ENCODE data around the gene BACH2. TPM values are rescaled to one million over a fixed set of nuclear protein-coding genes. Genes with fewer than 3 reads are reported as not detected.

BACH2 gene
- total RNA-seq, 2 experiments from 2014 or later = 73.1 to 78.0 TPM

DNA sequence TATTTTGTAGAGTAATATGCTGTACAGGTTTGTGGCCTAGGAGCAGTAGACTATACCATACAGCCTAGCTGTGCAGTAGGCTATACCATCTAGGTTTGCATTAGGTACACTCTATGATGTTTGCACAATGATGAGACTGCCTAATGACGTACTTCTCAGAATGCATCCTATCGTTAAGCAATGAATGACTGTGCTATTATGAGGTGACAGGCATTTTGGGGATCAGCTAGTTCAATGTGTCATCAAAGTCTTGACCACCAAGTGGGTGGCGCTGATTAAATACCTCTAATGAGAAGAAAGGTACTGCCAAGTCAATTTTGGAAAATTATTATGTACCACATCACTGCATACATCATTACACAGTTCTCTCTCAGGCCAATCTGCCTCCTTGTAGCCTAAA is 190.2 kb downstream of the BACH2 start:
- Mint-ChIP-seq H3K4me3 (no peak overlapping the region), H3K27ac (peak overlapping the region; percentile 93), H3K36me3 (peaks cover 57% of the 10 kb centered on the region), H3K9me3 (peaks cover 1% of the 10 kb centered on the region), H3K27me3 (no peaks in the 10 kb centered on the region), H3K4me1 (peaks cover 88% of the 10 kb centered on the region)
- DNase-seq = no peak

DNA sequence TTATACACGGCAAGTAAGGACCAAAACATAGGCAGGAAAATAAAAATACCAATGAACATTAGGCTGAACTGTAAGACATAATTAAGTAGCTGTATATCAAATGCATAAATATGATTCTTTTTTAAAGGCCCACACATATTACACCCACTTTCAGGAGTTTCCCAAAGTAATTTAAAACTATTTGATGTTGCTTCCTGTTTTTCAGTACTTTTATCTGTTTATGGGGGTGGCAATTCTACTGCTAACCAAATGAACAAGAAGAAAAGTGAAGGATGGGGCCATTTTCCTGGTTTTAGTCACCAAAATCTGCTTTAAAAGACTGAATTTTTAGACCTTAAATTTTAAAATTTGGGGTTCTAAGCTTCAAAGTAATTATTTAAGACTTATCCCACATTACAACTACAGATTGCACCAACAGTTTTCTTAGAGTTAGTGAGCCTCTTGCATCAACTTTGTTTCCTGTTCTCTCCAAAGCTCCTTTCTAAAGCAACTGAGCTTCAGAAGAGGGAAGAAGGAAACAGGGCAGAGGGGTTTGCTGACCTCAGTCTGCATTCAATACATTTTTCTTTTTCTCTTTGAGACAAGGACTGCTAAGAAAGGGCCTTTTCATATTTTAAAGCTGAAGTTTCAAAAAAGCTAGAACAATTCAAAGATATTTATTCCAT is 191.0 kb downstream of the BACH2 start:
- Mint-ChIP-seq H3K4me1 (peaks cover 88% of the 10 kb centered on the region), H3K27ac (peak overlapping the region; percentile 93), H3K4me3 (peak overlapping the region; percentile 38), H3K9me3 (peaks cover 6% of the 10 kb centered on the region), H3K27me3 (no peaks in the 10 kb centered on the region), H3K36me3 (peaks cover 61% of the 10 kb centered on the region)
- no peak for DNase-seq

DNA sequence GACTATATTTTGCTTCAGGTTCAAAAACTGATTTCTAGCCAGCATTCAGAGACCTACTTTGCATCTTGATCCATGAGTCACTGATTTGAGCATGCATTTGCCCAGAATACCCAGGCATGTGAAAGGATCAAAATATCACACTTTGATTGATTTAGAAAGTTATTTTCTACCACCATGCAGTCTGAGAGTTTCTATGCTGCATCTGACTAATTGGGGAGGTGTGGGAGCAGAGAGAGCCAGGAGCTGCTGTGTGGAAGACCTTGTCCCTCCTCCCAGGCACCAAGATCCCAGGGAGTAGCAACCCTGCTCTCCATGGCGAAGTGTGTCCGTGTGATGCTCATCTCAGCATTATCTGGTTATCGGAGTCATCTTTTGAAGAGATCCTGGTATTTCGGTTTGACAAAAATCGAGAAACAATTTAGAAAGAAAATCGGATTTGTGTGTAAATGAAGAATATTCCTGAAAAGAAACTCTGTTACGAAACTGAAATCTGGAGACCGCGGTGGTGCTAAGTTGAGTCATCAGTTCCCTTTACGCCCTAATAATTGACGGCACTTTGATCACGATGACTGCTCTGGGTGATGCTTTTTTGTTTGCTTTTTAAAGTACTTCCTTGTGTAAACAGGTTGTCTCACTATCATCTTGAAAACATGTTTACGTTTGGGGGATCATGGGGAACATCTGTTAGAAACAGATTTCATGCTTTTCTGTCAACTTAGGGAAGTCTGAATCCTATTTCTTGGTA is 193.4 kb downstream of the BACH2 start:
- Mint-ChIP-seq H3K4me1 (peaks cover 91% of the 10 kb centered on the region), H3K9me3 (peaks cover 10% of the 10 kb centered on the region), H3K4me3 (peak overlapping the region; percentile 46), H3K27ac (peak overlapping the region; percentile 94), H3K36me3 (peaks cover 66% of the 10 kb centered on the region), H3K27me3 (no peaks in the 10 kb centered on the region)
- DNase-seq = no peak

DNA sequence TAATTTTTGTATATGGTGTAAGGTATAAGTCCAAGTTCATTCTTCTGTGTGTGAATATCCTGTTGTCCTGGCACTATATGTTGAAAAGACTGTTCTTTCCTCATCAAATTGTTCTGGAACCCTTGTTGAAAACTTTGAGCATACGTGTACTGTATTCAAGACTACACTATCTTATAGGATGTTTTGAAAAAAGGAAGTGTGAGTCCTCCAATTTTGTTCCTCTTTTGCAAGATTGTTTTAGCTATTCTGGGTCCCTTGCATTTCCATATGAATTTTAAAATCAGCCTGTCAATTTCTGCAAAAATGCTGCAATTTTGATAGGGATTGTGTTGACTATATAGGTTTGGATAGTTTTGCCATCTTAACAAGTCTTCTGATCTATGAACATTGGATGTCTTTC is 195.2 kb downstream of the BACH2 start:
- Mint-ChIP-seq H3K9me3 (peaks cover 10% of the 10 kb centered on the region), H3K27ac (no peak overlapping the region), H3K4me1 (peaks cover 91% of the 10 kb centered on the region), H3K27me3 (no peaks in the 10 kb centered on the region), H3K4me3 (no peak overlapping the region), H3K36me3 (peaks cover 65% of the 10 kb centered on the region)
- DNase-seq = no peak

DNA sequence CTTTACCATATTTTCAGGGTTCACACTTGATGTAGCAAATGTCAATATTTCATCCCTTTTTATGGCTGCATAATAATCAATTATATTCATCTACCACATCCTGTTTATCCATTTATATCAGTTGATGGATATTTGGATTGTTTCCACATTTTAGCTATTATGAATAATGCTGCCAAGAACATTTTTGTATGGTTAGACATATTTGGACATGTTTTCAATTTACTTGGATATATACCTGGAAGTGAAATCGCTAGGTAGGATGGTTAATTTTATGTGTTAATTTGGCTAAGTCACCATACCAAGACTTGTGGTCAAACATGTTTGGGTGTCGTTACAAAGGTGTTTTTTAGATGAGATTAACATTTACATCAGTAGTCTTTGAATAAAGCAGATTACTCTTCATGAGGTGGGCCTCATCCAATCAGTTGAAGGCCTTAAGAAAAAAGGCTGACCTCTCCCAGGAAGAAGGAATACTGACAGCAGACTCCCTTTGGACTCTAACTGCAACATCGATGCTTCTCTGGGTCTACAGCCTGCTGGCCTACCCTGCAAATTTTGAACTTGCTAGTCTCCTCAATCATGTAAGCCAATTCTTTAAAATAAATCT is 196.5 kb downstream of the BACH2 start:
- Mint-ChIP-seq H3K36me3 (peaks cover 64% of the 10 kb centered on the region), H3K27me3 (no peaks in the 10 kb centered on the region), H3K9me3 (peaks cover 10% of the 10 kb centered on the region), H3K4me3 (peak overlapping the region; percentile 5), H3K27ac (peak overlapping the region; percentile 62), H3K4me1 (peaks cover 93% of the 10 kb centered on the region)
- no peak for DNase-seq

DNA sequence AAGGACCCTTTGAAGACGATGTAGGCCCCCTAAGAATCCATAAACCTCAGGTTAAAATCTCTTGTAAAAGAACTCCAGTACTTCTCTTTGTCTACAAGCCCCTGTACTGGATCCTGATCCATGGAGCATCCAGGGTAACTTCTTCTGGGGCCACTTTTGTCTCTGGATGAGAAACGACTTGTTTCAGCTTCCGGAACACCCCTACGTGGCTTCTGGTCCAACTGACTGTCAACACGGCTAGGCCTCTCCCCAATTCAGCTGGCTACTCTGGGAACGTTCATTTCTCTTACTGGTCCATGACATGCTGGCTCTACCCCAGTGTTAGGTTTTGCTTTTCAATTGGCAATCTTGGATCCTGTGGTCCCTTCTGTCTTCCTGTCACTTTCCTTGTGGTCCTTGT is 198.0 kb downstream of the BACH2 start:
- no peak overlapping the region for H3K4me3 Mint-ChIP-seq
- peaks cover 11% of the 10 kb centered on the region for H3K9me3 Mint-ChIP-seq

DNA sequence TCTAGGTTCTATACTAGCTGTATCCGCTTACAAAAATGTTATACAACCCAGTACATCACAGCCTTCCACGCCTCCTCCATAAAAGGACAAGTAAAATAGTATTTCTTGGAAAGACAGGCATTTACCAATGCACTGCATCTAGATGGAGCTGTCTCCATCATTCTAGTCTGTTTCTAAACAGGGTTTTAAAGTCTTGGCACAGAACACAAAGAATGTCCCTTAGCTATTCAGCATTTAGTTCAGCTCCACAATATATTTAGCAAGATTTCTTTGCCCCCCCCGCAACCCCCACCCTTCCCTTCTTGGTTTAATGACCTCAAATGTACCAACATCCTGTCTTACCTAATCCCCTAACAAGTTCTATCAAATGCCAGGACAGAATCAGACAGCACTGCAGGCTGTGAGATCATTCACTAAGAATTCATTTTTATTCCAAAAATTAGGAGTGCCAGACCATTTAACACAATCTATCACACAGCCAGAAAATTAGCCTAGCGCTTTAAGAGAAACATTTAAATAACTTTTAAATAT is 198.6 kb downstream of the BACH2 start:
- Mint-ChIP-seq H3K4me1 (peaks cover 94% of the 10 kb centered on the region), H3K27me3 (no peaks in the 10 kb centered on the region), H3K4me3 (peak overlapping the region; percentile 12), H3K9me3 (peaks cover 12% of the 10 kb centered on the region), H3K27ac (peak overlapping the region; percentile 82), H3K36me3 (peaks cover 66% of the 10 kb centered on the region)
- no peak for DNase-seq

More for the DNA sequence above, 198.0 kb downstream of the BACH2 start:
- Mint-ChIP-seq H3K27me3 (no peaks in the 10 kb centered on the region), H3K27ac (peak overlapping the region; percentile 82), H3K36me3 (peaks cover 67% of the 10 kb centered on the region), H3K4me1 (peaks cover 94% of the 10 kb centered on the region)
- DNase-seq = no peak

DNA sequence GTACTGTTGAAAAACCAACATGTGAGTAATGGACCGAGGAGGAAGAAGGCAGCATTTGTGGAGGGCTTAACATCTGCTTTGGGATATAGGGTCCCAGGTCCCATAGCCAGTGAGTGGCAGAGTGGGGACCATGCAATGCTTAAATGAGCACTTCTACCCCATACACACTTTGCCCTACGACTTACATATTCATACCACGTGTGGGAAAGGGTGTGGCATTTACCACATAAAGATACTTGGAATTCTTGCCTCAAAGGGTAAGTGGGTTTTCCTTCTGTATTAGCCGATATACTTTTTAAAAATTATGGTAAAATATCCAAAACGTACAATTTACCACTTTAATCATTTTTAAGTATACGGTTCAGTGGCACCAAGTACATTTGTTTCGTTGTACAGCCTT is 199.3 kb downstream of the BACH2 start:
- DNase-seq = no peak
- H3K9me3 Mint-ChIP-seq = peaks cover 12% of the 10 kb centered on the region
- H3K4me1 Mint-ChIP-seq = peaks cover 97% of the 10 kb centered on the region
- peaks cover 68% of the 10 kb centered on the region for H3K36me3 Mint-ChIP-seq
- no peaks in the 10 kb centered on the region for H3K27me3 Mint-ChIP-seq
- H3K27ac Mint-ChIP-seq = peak overlapping the region; percentile 90
- no peak overlapping the region for H3K4me3 Mint-ChIP-seq

DNA sequence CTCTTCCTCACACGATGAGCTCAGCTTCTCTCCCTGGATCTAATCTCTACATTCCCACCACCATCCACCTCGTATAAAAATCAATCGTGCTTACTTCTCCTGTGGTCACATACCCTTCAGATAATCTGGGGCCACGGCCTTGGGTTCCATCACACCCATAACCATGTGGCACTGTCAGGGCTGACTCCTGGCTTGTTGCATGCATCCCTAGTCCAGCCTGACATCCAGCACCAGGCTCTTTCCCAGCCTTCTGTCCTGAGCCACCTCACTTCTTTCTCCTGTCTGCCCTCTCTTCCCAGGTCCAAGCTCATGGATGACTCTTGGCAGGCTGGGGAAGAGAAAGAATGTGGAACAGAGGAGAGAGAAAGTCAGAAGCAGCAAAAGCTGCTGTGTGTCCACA is 199.8 kb downstream of the BACH2 start:
- Mint-ChIP-seq H3K4me1 (peaks cover 94% of the 10 kb centered on the region), H3K36me3 (peaks cover 65% of the 10 kb centered on the region), H3K4me3 (no peak overlapping the region), H3K27ac (peak overlapping the region; percentile 90), H3K9me3 (peaks cover 12% of the 10 kb centered on the region), H3K27me3 (no peaks in the 10 kb centered on the region)
- no peak for DNase-seq

DNA sequence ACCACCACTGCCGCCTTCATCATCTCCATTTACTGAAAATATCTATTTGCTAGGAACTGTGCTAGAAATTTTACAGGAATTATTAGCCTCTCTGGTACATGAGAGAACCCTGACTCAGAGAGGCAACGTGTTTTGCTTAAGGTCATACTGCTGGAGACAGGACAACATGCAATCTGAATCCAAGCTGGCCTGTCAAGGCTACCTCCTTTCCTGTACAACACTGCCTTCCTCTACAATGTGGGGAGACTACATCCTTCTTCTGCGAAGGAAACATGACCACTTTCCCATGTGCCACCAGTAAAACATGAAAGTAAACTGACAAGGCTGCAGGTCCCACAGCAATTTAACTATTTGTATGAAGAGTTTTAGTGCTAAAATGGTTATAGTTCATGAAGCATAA is 200.9 kb downstream of the BACH2 start:
- H3K9me3 Mint-ChIP-seq = peaks cover 12% of the 10 kb centered on the region
- no peak for DNase-seq
- peak overlapping the region; percentile 41 for H3K4me3 Mint-ChIP-seq
- peaks cover 60% of the 10 kb centered on the region for H3K36me3 Mint-ChIP-seq
- H3K27ac Mint-ChIP-seq = peak overlapping the region; percentile 90
- H3K27me3 Mint-ChIP-seq = no peaks in the 10 kb centered on the region
- H3K4me1 Mint-ChIP-seq = peaks cover 89% of the 10 kb centered on the region

DNA sequence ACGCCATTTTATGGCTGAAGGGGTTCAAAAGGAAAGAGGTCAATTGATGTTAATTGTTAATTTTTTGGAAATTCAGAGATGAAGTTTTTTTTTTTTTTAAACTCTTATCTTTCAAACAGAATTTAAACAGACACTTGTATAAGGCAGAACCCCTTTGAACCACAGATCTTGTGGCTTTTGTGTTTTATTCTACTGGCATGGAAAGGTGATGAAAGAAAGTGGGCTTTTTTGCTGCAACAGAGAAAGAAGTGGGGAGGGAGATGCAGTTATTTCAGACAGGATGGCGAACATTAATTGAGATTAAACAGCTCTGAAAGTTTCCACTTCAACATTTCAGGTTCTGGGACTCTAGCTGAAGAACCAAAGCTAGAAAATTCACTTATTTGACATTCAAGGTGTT is 201.5 kb downstream of the BACH2 start:
- Mint-ChIP-seq H3K4me3 (peak overlapping the region; percentile 44), H3K27me3 (no peaks in the 10 kb centered on the region), H3K9me3 (peaks cover 10% of the 10 kb centered on the region), H3K36me3 (peaks cover 60% of the 10 kb centered on the region), H3K4me1 (peaks cover 89% of the 10 kb centered on the region), H3K27ac (peak overlapping the region; percentile 90)
- no peak for DNase-seq

DNA sequence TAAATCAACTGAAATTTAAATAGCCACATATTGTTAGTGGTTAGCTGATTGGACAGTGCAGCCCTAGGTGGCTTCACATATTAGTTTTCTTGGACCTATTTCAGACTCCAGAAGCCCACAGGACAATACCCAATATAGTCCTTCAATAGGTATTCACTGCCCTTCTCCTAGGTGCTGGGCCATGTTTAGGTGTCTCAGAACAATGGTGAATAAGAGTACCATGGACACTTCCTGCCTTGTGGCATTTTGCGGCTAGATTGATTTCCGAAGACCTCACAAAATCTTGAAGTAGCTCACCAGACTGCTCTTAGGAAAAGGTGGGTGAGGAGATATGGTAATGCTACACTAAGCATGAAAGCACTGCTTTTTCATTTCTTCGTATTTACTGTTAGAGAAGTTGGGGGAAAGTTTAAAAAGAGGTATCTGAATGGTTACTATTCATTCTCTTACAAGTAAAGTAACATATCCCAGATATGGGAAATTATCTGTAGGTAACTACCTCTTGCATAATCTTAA is 203.0 kb downstream of the BACH2 start:
- peaks cover 85% of the 10 kb centered on the region for H3K4me1 Mint-ChIP-seq
- DNase-seq = no peak
- peaks cover 7% of the 10 kb centered on the region for H3K9me3 Mint-ChIP-seq
- peaks cover 56% of the 10 kb centered on the region for H3K36me3 Mint-ChIP-seq
- H3K27me3 Mint-ChIP-seq = no peaks in the 10 kb centered on the region
- no peak overlapping the region for H3K4me3 Mint-ChIP-seq
- H3K27ac Mint-ChIP-seq = peak overlapping the region; percentile 90

DNA sequence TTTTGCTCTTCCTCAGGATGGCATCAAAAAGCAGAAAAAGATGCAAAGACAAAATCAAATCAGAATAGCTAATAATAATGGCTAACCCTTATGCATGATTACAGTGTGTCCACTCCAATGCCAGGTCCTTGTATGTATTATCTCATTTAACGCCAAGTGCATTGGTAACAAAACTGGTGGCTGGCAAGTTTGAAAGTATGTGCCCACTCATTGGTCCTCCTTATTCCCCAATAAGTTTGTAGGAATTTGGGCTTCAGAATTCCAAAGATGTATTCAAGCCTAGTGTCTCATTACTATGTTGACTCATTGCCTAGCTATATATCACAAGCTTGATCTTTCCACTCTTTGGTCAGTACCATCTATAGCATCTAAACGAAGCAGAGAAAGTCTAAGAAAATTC is 205.8 kb downstream of the BACH2 start:
- H3K27me3 Mint-ChIP-seq = no peaks in the 10 kb centered on the region
- peaks cover 80% of the 10 kb centered on the region for H3K4me1 Mint-ChIP-seq
- H3K4me3 Mint-ChIP-seq = no peak overlapping the region
- no peak for DNase-seq
- H3K36me3 Mint-ChIP-seq = peaks cover 69% of the 10 kb centered on the region
- H3K27ac Mint-ChIP-seq = peak overlapping the region; percentile 1
- peaks cover 7% of the 10 kb centered on the region for H3K9me3 Mint-ChIP-seq

DNA sequence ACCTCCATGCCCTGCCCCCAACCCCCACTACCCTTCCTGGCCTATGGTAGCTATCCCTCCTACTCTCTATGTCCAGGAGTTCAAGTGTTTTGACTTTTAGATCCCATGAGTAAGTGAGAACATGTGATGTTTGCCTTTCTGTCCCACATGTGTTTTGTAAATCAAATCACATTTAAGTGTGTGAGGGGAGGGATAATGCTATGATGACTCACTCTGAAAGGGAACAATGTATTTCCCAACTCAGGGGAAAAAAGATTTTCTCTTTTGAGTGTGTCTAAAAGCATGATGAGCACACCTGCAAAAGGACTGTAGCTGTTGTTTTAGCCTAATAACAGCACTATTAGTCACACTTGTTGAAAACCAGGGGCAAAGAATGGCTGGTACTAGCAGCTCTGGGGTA is 208.6 kb downstream of the BACH2 start:
- Mint-ChIP-seq H3K27ac (peak overlapping the region; percentile 82), H3K36me3 (peaks cover 59% of the 10 kb centered on the region), H3K4me1 (peaks cover 74% of the 10 kb centered on the region), H3K9me3 (peaks cover 7% of the 10 kb centered on the region), H3K27me3 (no peaks in the 10 kb centered on the region), H3K4me3 (peak overlapping the region; percentile 4)
- no peak for DNase-seq
